IMR-90 (cell line): ENCODE results near the gene EYS. TPM values are rescaled to one million over a fixed set of nuclear protein-coding genes. Genes with fewer than 3 reads are reported as not detected.

Experiments used
- ATAC-seq: fragments of 200-7000 bp; cut with Tn5 transposase; 2 replicates; pipeline ENCODE4 v1.9.1; 2020; ENCODE audit warnings: low read depth, mild to moderate bottlenecking, moderate library complexity
- BruUV-seq: library from RNA; stranded (reverse); fragments of 400-500 nt; replicated peaks from 2 replicates; lab custom pipeline; 2021; lab: Mats Ljungman, UMichigan
- CTCF ChIA-PET: fragments of 300-600 bp; formaldehyde crosslinking; extraction: SDS; loops from one replicate; lab custom pipeline; 2021; ENCODE audit warnings: antibody characterized with exemption; lab: Yijun Ruan, JAX
- POLR2A ChIA-PET: fragments of 300-600 bp; sonication (Branson Sonifier 250); formaldehyde crosslinking; loops from one replicate; lab custom pipeline; 2022; ENCODE audit warnings: antibody characterized with exemption; ENCODE audit not compliant: unreplicated experiment; lab: Charles Lee
- DNase-seq: peaks from one replicate; pipeline ENCODE4 v3.0.0; 2013
- H2AFZ ChIP-seq: replicated peaks from 2 replicates; pipeline ENCODE3; 2013; ENCODE audit warnings: low read length, mild to moderate bottlenecking; ENCODE audit not compliant: poor library complexity
- H2AK5ac ChIP-seq: 2 replicates; pipeline ENCODE4 v1.6.1; 2013; ENCODE audit warnings: low read depth, low read length, inconsistent platforms
- H2AK9ac ChIP-seq: replicated peaks from 2 replicates; pipeline ENCODE3; 2013; ENCODE audit warnings: mild to moderate bottlenecking, low read depth, low read length, moderate library complexity; ENCODE audit not compliant: poor library complexity
- H2BK120ac ChIP-seq: 2 replicates; pipeline ENCODE4 v1.6.1; 2013; ENCODE audit warnings: low read depth, low read length, inconsistent platforms
- H2BK15ac ChIP-seq: 3 replicates; pipeline ENCODE4 v1.6.1; 2013; ENCODE audit warnings: low read depth, low read length, inconsistent platforms
- H2BK20ac ChIP-seq: 2 replicates; pipeline ENCODE4 v1.6.1; 2013; ENCODE audit warnings: low read depth, mild to moderate bottlenecking, inconsistent platforms, low read length, moderate library complexity
- H2BK5ac ChIP-seq: 2 replicates; pipeline ENCODE4 v1.6.1; 2013; ENCODE audit warnings: mild to moderate bottlenecking, low read depth, low read length, inconsistent platforms; ENCODE audit not compliant: poor library complexity, severe bottlenecking
- H3K14ac ChIP-seq: replicated peaks from 2 replicates; pipeline ENCODE4 v1.6.1; 2013; ENCODE audit warnings: low read depth, low read length, inconsistent platforms
- H3K18ac ChIP-seq: 2 replicates; pipeline ENCODE4 v1.6.1; 2013; ENCODE audit warnings: low read depth, low read length, control low read depth
- H3K23ac ChIP-seq: 2 replicates; pipeline ENCODE4 v1.6.1; 2013; ENCODE audit warnings: low read depth, low read length, inconsistent platforms
- H3K27ac ChIP-seq: 2 replicates; pipeline ENCODE4 v1.5.1; 2013; ENCODE audit warnings: mild to moderate bottlenecking, control low read depth, low read length; ENCODE audit not compliant: insufficient read depth
- H3K27me3 ChIP-seq: 2 replicates; pipeline ENCODE4 v1.6.1; 2013; ENCODE audit warnings: low read length; ENCODE audit not compliant: control insufficient read depth, insufficient read depth
- H3K36me3 ChIP-seq: 2 replicates; pipeline ENCODE4 v1.6.1; 2013; ENCODE audit warnings: low read length, mixed read lengths; ENCODE audit not compliant: control insufficient read depth, insufficient read depth
- H3K4ac ChIP-seq: 2 replicates; pipeline ENCODE4 v1.6.1; 2013; ENCODE audit warnings: low read depth, low read length, inconsistent platforms
- H3K4me1 ChIP-seq: 2 replicates; pipeline ENCODE4 v1.6.1; 2013; ENCODE audit warnings: low read length, mixed read lengths; ENCODE audit not compliant: control insufficient read depth, insufficient read depth
- H3K4me2 ChIP-seq: 2 replicates; pipeline ENCODE4 v1.6.1; 2013; ENCODE audit warnings: low read depth, mild to moderate bottlenecking, control low read depth, low read length, moderate library complexity
- H3K4me3 ChIP-seq: 2 replicates; pipeline ENCODE4 v1.5.1; 2013; ENCODE audit warnings: low read depth, mild to moderate bottlenecking, control low read depth, low read length, moderate library complexity; ENCODE audit not compliant: insufficient read depth
- H3K56ac ChIP-seq: 2 replicates; pipeline ENCODE4 v1.6.1; 2013; ENCODE audit warnings: low read length, inconsistent platforms; ENCODE audit not compliant: insufficient read depth; ENCODE audit errors: extremely low read depth
- H3K79me1 ChIP-seq, 2 experiments: 2 replicates each; pipeline ENCODE4 v1.6.1; 2013; ENCODE audit warnings: low read length in 2 of 2, inconsistent platforms in 1 of 2, low read depth in 1 of 2
- H3K9ac ChIP-seq: 2 replicates; pipeline ENCODE4 v1.6.1; 2013; ENCODE audit warnings: low read depth, low read length, control low read depth
- H3K9me1 ChIP-seq: 2 replicates; pipeline ENCODE4 v1.6.1; 2013; ENCODE audit warnings: low read length, inconsistent platforms; ENCODE audit not compliant: insufficient read depth
- H3K9me3 ChIP-seq: 2 replicates; pipeline ENCODE4 v1.6.1; 2013; ENCODE audit warnings: low read length; ENCODE audit not compliant: control insufficient read depth, insufficient read depth
- H4K20me1 ChIP-seq: 2 replicates; pipeline ENCODE4 v1.6.1; 2013; ENCODE audit warnings: low read length, inconsistent platforms; ENCODE audit not compliant: insufficient read depth
- H4K5ac ChIP-seq: 2 replicates; pipeline ENCODE4 v1.6.1; 2013; ENCODE audit warnings: mild to moderate bottlenecking, low read depth, low read length, control low read depth
- H4K8ac ChIP-seq, 2 experiments: 2 replicates each; pipeline ENCODE4 v1.6.1; 2013; ENCODE audit warnings: low read depth in 2 of 2, low read length in 2 of 2, control low read depth in 1 of 2, inconsistent platforms in 1 of 2
- H4K91ac ChIP-seq: 2 replicates; pipeline ENCODE4 v1.6.1; 2013; ENCODE audit warnings: low read depth, low read length, inconsistent platforms; ENCODE audit not compliant: insufficient read depth
- CEBPB ChIP-seq: IDR thresholded peaks from 2 replicates; pipeline ENCODE4 v1.6.1; 2012; ENCODE audit warnings: low read depth, low read length, improper control_type of control experiment
- CTCF ChIP-seq: conservative IDR thresholded peaks from 2 replicates; pipeline ENCODE4 v1.5.1; 2012; ENCODE audit warnings: mild to moderate bottlenecking, low read depth, low read length, improper control_type of control experiment
- ELK1 ChIP-seq: fragments of 150-350 bp; IDR thresholded peaks from 2 replicates; pipeline ENCODE4 v1.6.1; 2016; ENCODE audit warnings: low read depth, mild to moderate bottlenecking, low read length, moderate library complexity, borderline replicate concordance
- RFX5 ChIP-seq: IDR thresholded peaks from 2 replicates; pipeline ENCODE4 v1.8.0; 2012; ENCODE audit warnings: low read depth, mild to moderate bottlenecking, low read length, moderate library complexity
- USF2 ChIP-seq: fragments of 150-350 bp; IDR thresholded peaks from 2 replicates; pipeline ENCODE4 v1.6.1; 2017; ENCODE audit warnings: mild to moderate bottlenecking, antibody characterized with exemption, low read length, low read depth
- WGBS, 2 experiments: methylation state at CpG; one replicate each; pipeline versions ENCODE4 v1.1.5 to v1.1.7; 2013; ENCODE audit warnings: missing lambda C conversion rate in 2 of 2; ENCODE audit not compliant: insufficient read length in 1 of 2; ENCODE audit errors: extremely low coverage in 2 of 2; 5-methylcytosine and 5-hydroxymethylcytosine counted together
- dilution Hi-C: fragments of 300-500 bp; cut with HindIII; formaldehyde crosslinking; loops from one replicate; pipeline ENCODE4 v1.14.3; 2018; ENCODE audit warnings: low sequenced_read_pairs; ENCODE audit not compliant: unreplicated experiment
- in situ Hi-C: fragments of 300-500 bp; cut with MboI; formaldehyde crosslinking; loops from 3 replicates; pipeline ENCODE4 v1.14.3; 2019; ENCODE audit warnings: low sequenced_read_pairs, inconsistent platforms, mixed read lengths
- intact Hi-C: fragments of 100-400 bp; cut with micrococcal nuclease; formaldehyde crosslinking; loops from 2 replicates; pipeline ENCODE4 v1.10.0; 2022
- polyA plus RNA-seq, 3 experiments: library from polyadenylated mRNA; depleted of rRNA; stranded (reverse); fragments of >200 nt; gene quantifications; 2 replicates each; pipeline ENCODE4 v1.2.3, GENCODE V29; 2012; ENCODE audit warnings: low replicate concordance in 1 of 3
- total RNA-seq: library from RNA; depleted of rRNA; stranded (reverse); fragments of >200 nt; gene quantifications from 2 replicates; pipeline ENCODE4 v1.2.3, GENCODE V29; 2012

EYS gene
- total and polyA plus RNA-seq, 2 of the 4 experiments (the other 2 are of a cell fraction), result under 0.01 TPM; not detected in 1

- ATAC-seq (peak; percentile 27), DNase-seq (no peak)
- ChIA-PET POLR2A (no interaction called here), CTCF (no interaction called here)
- Histone ChIP-seq H2AFZ (no peak overlapping the region), H3K27me3 (no peaks in the 10 kb centered on the region), H3K56ac (no peak overlapping the region), H3K36me3 (no peaks in the 10 kb centered on the region), H4K20me1 (peaks cover 21% of the 10 kb centered on the region; the same call in 1 of the 2 replicates), H3K23ac (no peak overlapping the region), H3K4me1 (peaks cover 2% of the 10 kb centered on the region; the same call in 1 of the 2 replicates), H3K14ac (no peak overlapping the region), H4K91ac (no peak overlapping the region), H2BK20ac (no peak overlapping the region), H3K4ac (no peak overlapping the region), H4K8ac (no peak overlapping the region), H2BK15ac (no peak overlapping the region), H2BK120ac (no peak overlapping the region), H2AK9ac (no peak overlapping the region), H3K9ac (no peak overlapping the region), H3K18ac (no peak overlapping the region), H3K4me2 (no peak overlapping the region), H2AK5ac (no peak overlapping the region), H2BK5ac (no peak overlapping the region), H3K79me1 (peaks cover 27 to 61% of the 10 kb centered on the region in 2 experiments), H3K9me3 (no peaks in the 10 kb centered on the region), H3K4me3 (no peak overlapping the region), H3K27ac (no peak overlapping the region), H4K5ac (no peak overlapping the region), H3K9me1 (peaks cover 2% of the 10 kb centered on the region; the same call in 1 of the 2 replicates)
- TF ChIP-seq CTCF (no peak), CEBPB (peak; percentile 47), ELK1 (no peak), RFX5 (no peak), USF2 (no peak)
- no CpG with 5 or more reads among the region's 1 CpG for WGBS, 2 experiments
- dilution Hi-C loops (no loop called here), in situ Hi-C loops (no loop called here), intact Hi-C loops (no loop called here)
- no TSS peak for BruUV-seq
Observed at GRCh38 chr6:63677282-63677681, 2029.7 kb downstream of the EYS start.
